ENCODE data around the gene LEKR1. TPM values are rescaled to one million over a fixed set of nuclear protein-coding genes. Genes with fewer than 3 reads are reported as not detected.
A peak's percentile ranks its signal among the peaks of the same experiment; 100 is the strongest.

Gene LEKR1
- total RNA-seq, 2 donors from 2014 or later = 4.2 TPM; not detected in 1

- Histone ChIP-seq H3K9me3 (no peaks in the 10 kb centered on the region), H3K27ac (peak overlapping the region; percentile 52 to 68), H3K36me3 (no peaks in the 10 kb centered on the region), H3K4me3 (no peak overlapping the region), H3K4me1 (ENCODE audit: control insufficient read depth in 1 of 2, low read depth in 2 of 2) (peaks cover 12 to 28% of the 10 kb centered on the region in 2 donors), H3K27me3 (replicated peaks; ENCODE audit: insufficient read depth) (no peaks in the 10 kb centered on the region)
- no peak for TF ChIP-seq CTCF (IDR thresholded peaks at IDR 0.05)
- DNase-seq (ENCODE audit: low spot score) = no peak
- ATAC-seq (ENCODE audit: insufficient number of reproducible peaks, low FRiP score, low read depth) = peak; percentile 44
Observed at GRCh38 chr3:157070678-157070999, 244.5 kb downstream of the LEKR1 start.

GRCh38 chr3:157071744-157072525 lies 245.8 kb downstream of the LEKR1 start:
- DNase-seq (ENCODE audit: low spot score) (no peak), ATAC-seq (ENCODE audit: insufficient number of reproducible peaks, low FRiP score, low read depth) (no peak)
- Histone ChIP-seq H3K9me3 (no peaks in the 10 kb centered on the region), H3K4me1 (ENCODE audit: control insufficient read depth in 1 of 2, low read depth in 2 of 2) (peaks cover 12 to 39% of the 10 kb centered on the region in 2 donors), H3K36me3 (no peaks in the 10 kb centered on the region), H3K4me3 (no peak overlapping the region), H3K27ac (no peak overlapping the region), H3K27me3 (replicated peaks; ENCODE audit: insufficient read depth) (no peaks in the 10 kb centered on the region)
- TF ChIP-seq CTCF (IDR thresholded peaks at IDR 0.05) = no peak

GRCh38 chr3:157073810-157074209 lies 247.7 kb downstream of the LEKR1 start:
- peaks cover 12 to 53% of the 10 kb centered on the region in 2 donors for H3K4me1 ChIP-seq (ENCODE audit: control insufficient read depth in 1 of 2, low read depth in 2 of 2)
- ATAC-seq (ENCODE audit: insufficient number of reproducible peaks, low FRiP score, low read depth) (no peak), DNase-seq (ENCODE audit: low spot score) (no peak)
- H3K27ac ChIP-seq = no peak overlapping the region
- no peak for TF ChIP-seq CTCF (IDR thresholded peaks at IDR 0.05)
- no peaks in the 10 kb centered on the region for H3K27me3 ChIP-seq (replicated peaks; ENCODE audit: insufficient read depth)
- no peaks in the 10 kb centered on the region for H3K9me3 ChIP-seq
- no peak overlapping the region for H3K4me3 ChIP-seq
- no peaks in the 10 kb centered on the region for H3K36me3 ChIP-seq

- H3K4me1 ChIP-seq (ENCODE audit: control insufficient read depth in 1 of 2, low read depth in 2 of 2) = peaks cover 12 to 55% of the 10 kb centered on the region in 2 donors
- H3K36me3 ChIP-seq = no peaks in the 10 kb centered on the region
- no peaks in the 10 kb centered on the region for H3K27me3 ChIP-seq (replicated peaks; ENCODE audit: insufficient read depth)
- no peak for ATAC-seq (ENCODE audit: insufficient number of reproducible peaks, low FRiP score, low read depth)
- no peak overlapping the region for H3K4me3 ChIP-seq
- DNase-seq (ENCODE audit: low spot score) = no peak
- no peak for TF ChIP-seq CTCF (IDR thresholded peaks at IDR 0.05)
- H3K9me3 ChIP-seq = no peaks in the 10 kb centered on the region
- no peak overlapping the region for H3K27ac ChIP-seq
Observed at GRCh38 chr3:157074490-157074889, 248.3 kb downstream of the LEKR1 start.

- H3K4me3 ChIP-seq = no peak overlapping the region
- peaks cover 11 to 55% of the 10 kb centered on the region in 2 donors for H3K4me1 ChIP-seq (ENCODE audit: control insufficient read depth in 1 of 2, low read depth in 2 of 2)
- H3K9me3 ChIP-seq = no peaks in the 10 kb centered on the region
- ATAC-seq (ENCODE audit: insufficient number of reproducible peaks, low FRiP score, low read depth) = no peak
- DNase-seq (ENCODE audit: low spot score) = no peak
- no peak for TF ChIP-seq CTCF (IDR thresholded peaks at IDR 0.05)
- no peaks in the 10 kb centered on the region for H3K36me3 ChIP-seq
- no peak overlapping the region for H3K27ac ChIP-seq
- H3K27me3 ChIP-seq (replicated peaks; ENCODE audit: insufficient read depth) = no peaks in the 10 kb centered on the region
Observed at GRCh38 chr3:157074981-157075380, 248.8 kb downstream of the LEKR1 start.
